Testis (tissue), 3 donors: ENCODE data around the gene PRR23E. TPM values are rescaled to one million over a fixed set of nuclear protein-coding genes. Genes with fewer than 3 reads are reported as not detected.

Experiments used
- DNase-seq: peaks from one replicate; pipeline ENCODE4 v3.0.0-alpha.2; 2019
- H3K27ac ChIP-seq, 2 donors: fragments of 200-600 bp; sonication (generic); one replicate each; pipeline ENCODE4 v1.5.1; 2019
- H3K27me3 ChIP-seq: fragments of 200-600 bp; sonication (generic); one replicate; pipeline ENCODE4 v1.5.1; 2019
- H3K36me3 ChIP-seq: fragments of 200-600 bp; sonication (generic); one replicate; pipeline ENCODE4 v1.5.1; 2017; ENCODE audit warnings: low read depth; ENCODE audit errors: missing control alignments
- H3K4me1 ChIP-seq: fragments of 200-600 bp; sonication (generic); one replicate; pipeline ENCODE4 v1.5.1; 2019
- H3K4me3 ChIP-seq, 2 donors: fragments of 200-600 bp; sonication (generic); one replicate each; pipeline ENCODE4 v1.5.1; 2017 to 2019
- H3K9me3 ChIP-seq: fragments of 200-600 bp; sonication (generic); one replicate; pipeline ENCODE4 v1.5.1; 2017
- CTCF ChIP-seq, 3 experiments: fragments of 450-650 bp in 2 of 3; fragments of 200-600 bp in 1 of 3; sonication (generic) in 1 of 3; IDR thresholded peaks; one replicate each; pipeline ENCODE4 v1.5.1; 2016 to 2019; ENCODE audit warnings: antibody characterized with exemption in 3 of 3, mild to moderate bottlenecking in 2 of 3, moderate library complexity in 1 of 3
- POLR2A ChIP-seq: fragments of 450-650 bp; IDR thresholded peaks from one replicate; pipeline ENCODE4 v1.6.1; 2017; ENCODE audit warnings: antibody characterized with exemption, mild to moderate bottlenecking, moderate library complexity
- WGBS, 2 donors: methylation state at CpG; one replicate each; pipeline ENCODE4 v1.1.5; 2018; 5-methylcytosine and 5-hydroxymethylcytosine counted together
- intact Hi-C: fragments of 100-400 bp; cut with DNase I; formaldehyde crosslinking; loops from one replicate; pipeline ENCODE4 v1.15.1; 2023; ENCODE audit warnings: low total_unique reads
- polyA plus RNA-seq: library from polyadenylated mRNA; stranded (reverse); fragments of 350-450 nt; fragmentation: Illumina TruSeq; extraction: RNeasy Lipid Tissue Mini Kit (QIAGEN cat#74804); gene quantifications from one replicate; pipeline ENCODE4 v1.2.3, GENCODE V29; 2014; ENCODE audit warnings: low read depth, low replicate concordance; ENCODE audit not compliant: insufficient read depth
- total RNA-seq, 2 donors: library from RNA; depleted of rRNA; stranded (reverse); fragments of >200 nt; gene quantifications; one replicate each; pipeline ENCODE4 v1.2.3, GENCODE V29; 2016

Gene PRR23E
- total and polyA plus RNA-seq, 3 donors from 2014 or later: 0.87 to 1.5 (median 1.0) TPM

GRCh38 chr3:127228866-127229265, 35.9 kb downstream of the PRR23E start:
- intact Hi-C loops: no loop called here

GRCh38 chr3:127233371-127233770, 40.4 kb downstream of the PRR23E start:
- TF ChIP-seq CTCF (IDR thresholded peaks at IDR 0.05) (no peak), POLR2A (no peak)
- Histone ChIP-seq H3K4me1 (no peaks in the 10 kb centered on the region), H3K27me3 (no peaks in the 10 kb centered on the region), H3K27ac (no peak overlapping the region), H3K4me3 (no peak overlapping the region), H3K36me3 (no peaks in the 10 kb centered on the region), H3K9me3 (no peaks in the 10 kb centered on the region)
- 37 to 39% methylated on average over 3 of the region's 3 CpGs for WGBS, 2 donors
- intact Hi-C loops: no loop called here
- peak; percentile 36 for DNase-seq

More at GRCh38 chr3:127228866-127229265, 35.9 kb downstream of the PRR23E start:
- H3K36me3 ChIP-seq: no peaks in the 10 kb centered on the region
- no peak for DNase-seq
- H3K4me3 ChIP-seq: no peak overlapping the region
- WGBS, 2 donors: 79 to 89% methylated on average over 2 of the region's 2 CpGs
- H3K9me3 ChIP-seq: no peaks in the 10 kb centered on the region
- no peak overlapping the region for H3K27ac ChIP-seq
- no peak for TF ChIP-seq CTCF (IDR thresholded peaks at IDR 0.05)
- TF ChIP-seq POLR2A: no peak
- no peaks in the 10 kb centered on the region for H3K27me3 ChIP-seq
- no peaks in the 10 kb centered on the region for H3K4me1 ChIP-seq

GRCh38 chr3:127234778-127235177, 41.8 kb downstream of the PRR23E start:
- Histone ChIP-seq H3K4me3 (no peak overlapping the region), H3K36me3 (no peaks in the 10 kb centered on the region), H3K27ac (no peak overlapping the region), H3K27me3 (no peaks in the 10 kb centered on the region), H3K4me1 (no peaks in the 10 kb centered on the region), H3K9me3 (no peaks in the 10 kb centered on the region)
- intact Hi-C loops: no loop called here
- DNase-seq: no peak
- TF ChIP-seq POLR2A (no peak), CTCF (IDR thresholded peaks at IDR 0.05) (no peak)

GRCh38 chr3:127235706-127236105, 42.8 kb downstream of the PRR23E start:
- no peaks in the 10 kb centered on the region for H3K36me3 ChIP-seq
- TF ChIP-seq POLR2A (no peak), CTCF (IDR thresholded peaks at IDR 0.05) (no peak)
- WGBS, 2 donors: 82 to 85% methylated on average over 3 of the region's 3 CpGs
- H3K27me3 ChIP-seq: no peaks in the 10 kb centered on the region
- no peaks in the 10 kb centered on the region for H3K9me3 ChIP-seq
- H3K4me3 ChIP-seq: no peak overlapping the region
- no peaks in the 10 kb centered on the region for H3K4me1 ChIP-seq
- H3K27ac ChIP-seq: no peak overlapping the region
- no peak for DNase-seq
- intact Hi-C loops: no loop called here

- Histone ChIP-seq H3K9me3 (no peaks in the 10 kb centered on the region), H3K36me3 (no peaks in the 10 kb centered on the region), H3K27me3 (no peaks in the 10 kb centered on the region), H3K4me3 (no peak overlapping the region), H3K27ac (no peak overlapping the region), H3K4me1 (no peaks in the 10 kb centered on the region)
- intact Hi-C loops: no loop called here
- TF ChIP-seq CTCF (IDR thresholded peaks at IDR 0.05): no peak
- DNase-seq: no peak
- 22 to 45% methylated on average over 3 of the region's 3 CpGs for WGBS, 2 donors
Measured at GRCh38 chr3:127237835-127238234, 44.9 kb downstream of the PRR23E start.
